K562 (cell line): Measurements from ENCODE around the gene TNK2. TPM values are rescaled to one million over a fixed set of nuclear protein-coding genes. Genes with fewer than 3 reads are reported as not detected.
A peak's percentile ranks its signal among the peaks of the same experiment; 100 is the strongest.

Source experiments
- ATAC-seq: fragments of 200-7000 bp; cut with Tn5 transposase; 3 replicates; pipeline ENCODE4 v1.9.1; 2020; ENCODE audit warnings: moderate library complexity
- BruUV-seq: library from RNA; stranded (reverse); fragments of 400-500 nt; replicated peaks from 2 replicates; lab custom pipeline; 2021; lab: Mats Ljungman, UMichigan
- CTCF ChIA-PET: fragments of 300-600 bp; formaldehyde crosslinking; extraction: SDS; loops from one replicate; lab custom pipeline; 2021; ENCODE audit warnings: low intra/inter-chr PET ratio; lab: Yijun Ruan, JAX
- POLR2A ChIA-PET: fragments of 300-600, 350-650 bp; sonication (Branson Sonifier 250); formaldehyde crosslinking; extraction: SDS; loops from one replicate; lab custom pipeline; 2021; ENCODE audit warnings: antibody characterized with exemption, inconsistent platforms; lab: Yijun Ruan, JAX
- DNase-seq, 4 experiments: peaks; one replicate each; pipeline versions ENCODE4 v3.0.0 to v3.0.0-alpha.2; 2011 to 2018; ENCODE audit warnings: low spot score in 3 of 4, mixed read lengths in 3 of 4; ENCODE audit errors: extremely low read depth in 1 of 4
- FAIRE-seq: peaks from 2 replicates; lab custom pipeline; 2011; peaks lifted over from hg19 to GRCh38; lab: Jason Lieb, UNC
- H2AFZ ChIP-seq: 2 replicates; pipeline ENCODE4 v1.6.0; 2011; ENCODE audit warnings: low read depth, low read length, control low read depth, inconsistent platforms
- H3K27ac ChIP-seq: fragments of 200-600 bp; 3 replicates; pipeline ENCODE4 v1.8.0; 2011; ENCODE audit warnings: low read depth, mild to moderate bottlenecking, control low read depth, inconsistent platforms, low read length, moderate library complexity, mixed read lengths; ENCODE audit errors: extremely low read depth
- H3K27me3 ChIP-seq, 2 experiments: fragments of 300-600 bp in 1 of 2; 2 replicates in 1 of 2; 3 replicates in 1 of 2; pipeline versions ENCODE4 v1.6.0 to v1.8.0; 2011; ENCODE audit warnings: inconsistent platforms in 2 of 2, low read length in 2 of 2, mild to moderate bottlenecking in 1 of 2, mixed read lengths in 1 of 2, moderate library complexity in 1 of 2; ENCODE audit not compliant: control insufficient read depth in 2 of 2, insufficient read depth in 2 of 2
- H3K36me3 ChIP-seq: fragments of 300-600 bp; 3 replicates; pipeline ENCODE4 v1.8.0; 2011; ENCODE audit warnings: mild to moderate bottlenecking, low read length, inconsistent platforms; ENCODE audit not compliant: control insufficient read depth, insufficient read depth
- H3K4me1 ChIP-seq, 2 experiments: fragments of 200-600 bp in 1 of 2; replicated peaks in 1 of 2; 2 replicates in 1 of 2; 3 replicates in 1 of 2; pipeline versions ENCODE4 v1.5.1 to v1.8.0; 2011; ENCODE audit warnings: inconsistent platforms in 2 of 2, low read length in 2 of 2, mild to moderate bottlenecking in 1 of 2, mixed read lengths in 1 of 2, moderate library complexity in 1 of 2; ENCODE audit not compliant: control insufficient read depth in 2 of 2, insufficient read depth in 2 of 2
- H3K4me2 ChIP-seq: 2 replicates; pipeline ENCODE4 v1.6.1; 2011; ENCODE audit warnings: low read length, control low read depth, inconsistent platforms, mixed read lengths; ENCODE audit not compliant: insufficient read depth
- H3K4me3 ChIP-seq: fragments of 200-600 bp; sonication (generic), shearing (Covaris generic); 2 replicates; pipeline ENCODE4 v1.5.1; 2016; ENCODE audit warnings: control low read depth, inconsistent platforms
- H3K79me2 ChIP-seq: fragments of 200-600 bp; 3 replicates; pipeline ENCODE4 v1.8.0; 2011; ENCODE audit warnings: low read length, inconsistent platforms; ENCODE audit not compliant: control insufficient read depth, insufficient read depth
- H3K9ac ChIP-seq, 2 experiments: 2 replicates each; pipeline versions ENCODE4 v1.6.0 to v1.6.1; 2011; ENCODE audit warnings: low read depth in 2 of 2, low read length in 2 of 2, control low read depth in 1 of 2, inconsistent platforms in 1 of 2, mild to moderate bottlenecking in 1 of 2, mixed read lengths in 1 of 2; ENCODE audit not compliant: insufficient read depth in 1 of 2
- H3K9me1 ChIP-seq: one replicate; pipeline ENCODE4 v1.6.0; 2011; ENCODE audit warnings: inconsistent platforms, mild to moderate bottlenecking, low read length, moderate library complexity; ENCODE audit not compliant: control insufficient read depth, insufficient read depth
- H3K9me3 ChIP-seq: replicated peaks from 2 replicates; pipeline ENCODE4 v1.5.1; 2011; ENCODE audit warnings: low read depth, low read length, inconsistent platforms; ENCODE audit not compliant: control insufficient read depth, insufficient read depth
- H4K20me1 ChIP-seq: replicated peaks from 2 replicates; pipeline ENCODE4 v1.6.1; 2011; ENCODE audit warnings: low read length, inconsistent platforms, mixed read lengths; ENCODE audit not compliant: control insufficient read depth, insufficient read depth
- BHLHE40 ChIP-seq: IDR thresholded peaks from 2 replicates; pipeline ENCODE4 v1.6.1; 2011; ENCODE audit warnings: low read length, improper control_type of control experiment
- CBFA2T2 ChIP-seq: fragments of 450-650 bp; conservative IDR thresholded peaks from 2 replicates; pipeline ENCODE4 v1.6.1; 2017; ENCODE audit warnings: mild to moderate bottlenecking
- HMG20A ChIP-seq: fragments of 450-650 bp; formaldehyde crosslinking; conservative IDR thresholded peaks from 2 replicates; pipeline ENCODE4 v1.4.0; 2020; ENCODE audit warnings: mild to moderate bottlenecking, mixed read lengths
- OTX1 ChIP-seq: fragments of 450-650 bp; formaldehyde crosslinking; IDR thresholded peaks from 2 replicates; pipeline ENCODE4 v1.4.0; 2022; ENCODE audit warnings: mild to moderate bottlenecking
- PML ChIP-seq: IDR thresholded peaks from 2 replicates; pipeline ENCODE4 v1.6.1; 2012; ENCODE audit warnings: low read length, inconsistent platforms
- RBFOX2 ChIP-seq: fragments of 200-400 bp; formaldehyde crosslinking; IDR thresholded peaks from 2 replicates; pipeline ENCODE4 v1.6.1; 2017; ENCODE audit warnings: low read depth, mild to moderate bottlenecking, low read length, moderate library complexity
- ZEB2 ChIP-seq: fragments of 450-650 bp; IDR thresholded peaks from 2 replicates; pipeline ENCODE4 v1.6.1; 2016
- ZNF830 ChIP-seq: fragments of 250-450 bp; sonication (Bioruptor Pico); IDR thresholded peaks from 2 replicates; pipeline ENCODE4 v1.5.0; 2021; ENCODE audit warnings: mild to moderate bottlenecking
- WGBS: fragments of 100-300 bp; shearing (Covaris generic); methylation state at CpG from one replicate; pipeline ENCODE4 v1.1.6; 2016; ENCODE audit warnings: low coverage, mixed read lengths; ENCODE audit not compliant: insufficient coverage; ENCODE audit errors: missing lambda C conversion rate; 5-methylcytosine and 5-hydroxymethylcytosine counted together
- in situ Hi-C: fragments of 300-500 bp; cut with MboI; formaldehyde crosslinking; loops from 4 replicates; pipeline ENCODE4 v1.15.0; 2018; ENCODE audit warnings: inconsistent platforms, mixed read lengths
- intact Hi-C: fragments of 100-400 bp; cut with micrococcal nuclease; formaldehyde crosslinking; loops from 2 replicates; pipeline ENCODE4 v1.14.2; 2022
- polyA plus RNA-seq, 8 experiments: library from polyadenylated mRNA; depleted of rRNA in 4 of 8; stranded (reverse) in 5 of 8; unstranded in 3 of 8; fragments of >200 nt; fragmentation: Nextera tagmentation in 2 of 8; fragmentation: Illumina TruSeq in 1 of 8; extraction: Ambion mirVana in 2 of 8; extraction: Trizol in 1 of 8; gene quantifications; 2 replicates each; pipeline versions ENCODE4 v1.2.1 to v1.2.3, GENCODE V29; 2011 to 2014; ENCODE audit warnings: inconsistent platforms in 1 of 8, missing spikeins in 1 of 8
- total RNA-seq, 7 experiments: library from RNA; depleted of rRNA in 6 of 7; stranded (reverse); fragments of >200 nt in 6 of 7; fragmentation: Illumina TruSeq in 2 of 7; extraction: Trizol in 2 of 7; gene quantifications; 2 replicates each; pipeline versions ENCODE4 v1.2.1 to v1.2.3, GENCODE V29; 2011 to 2021; ENCODE audit warnings: low replicate concordance in 1 of 7
- TF ChIP-seq, protein P1 (sequence below): fragments of 250-450 bp; sonication (Bioruptor Pico); IDR thresholded peaks from 2 replicates; pipeline ENCODE4 v1.5.0; 2022; ENCODE audit warnings: mild to moderate bottlenecking

The TNK2 gene
- total and polyA plus RNA-seq, 9 of the 15 experiments (the other 6 are each of a cell fraction or from before 2014, with no cell fraction given) = 0.03 to 33.8 (median 6.5) TPM

DNA sequence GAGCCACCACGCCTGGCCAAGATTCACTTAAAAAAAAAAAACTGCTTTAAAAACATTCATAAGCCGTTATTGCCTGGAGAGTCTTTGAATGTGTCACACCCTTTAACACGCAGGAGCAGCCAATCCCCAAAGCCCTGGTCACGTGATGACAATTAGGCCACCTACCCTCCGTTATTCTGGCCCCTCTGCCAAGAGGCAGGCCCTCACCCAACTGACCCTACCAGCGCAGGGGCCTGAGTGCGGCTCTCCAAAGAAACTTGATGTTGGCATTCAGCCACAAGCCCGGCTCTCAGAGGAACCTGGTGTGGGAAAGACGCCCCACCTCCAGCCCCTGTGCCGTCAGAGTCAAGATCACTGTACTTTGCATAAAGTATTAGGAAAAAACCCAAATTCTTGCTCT is 85.1 kb downstream of the TNK2 start (continued):
- TF ChIP-seq BHLHE40 (peak; percentile 59), ZNF830 (CRISPR knock-in tag) (no peak), CBFA2T2 (peak; percentile 61), HMG20A (CRISPR knock-in tag) (no peak)

DNA sequence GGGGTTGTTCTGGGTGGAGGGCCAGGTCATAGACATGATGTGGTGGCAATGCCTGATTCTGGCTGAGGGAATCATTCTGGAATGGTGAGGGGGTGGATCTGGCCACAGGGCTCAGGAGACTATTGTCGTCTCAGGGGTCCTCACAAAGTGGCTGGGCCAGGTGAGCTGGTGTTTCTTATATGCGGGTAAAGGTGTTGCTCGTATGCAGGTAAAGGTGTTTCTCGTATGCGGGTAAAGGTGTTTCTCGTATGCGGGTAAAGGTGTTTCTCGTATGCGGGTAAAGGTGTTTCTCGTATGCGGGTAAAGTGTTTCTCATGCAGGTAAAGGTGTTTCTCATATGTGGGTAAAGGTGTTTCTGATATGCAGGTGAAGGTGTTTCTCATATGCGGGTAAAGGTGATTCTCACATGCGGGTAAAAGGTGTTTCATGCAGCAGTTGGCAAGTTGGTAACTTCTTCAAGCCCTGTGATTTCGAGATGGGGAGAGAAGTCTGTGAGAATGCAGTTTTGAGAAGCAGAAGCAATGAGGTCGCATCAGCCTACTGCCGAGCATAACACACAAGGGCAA is 86.1 kb downstream of the TNK2 start:
- Histone ChIP-seq H3K9ac (no peak overlapping the region), H3K79me2 (no peaks in the 10 kb centered on the region), H3K4me2 (no peak overlapping the region), H4K20me1 (no peaks in the 10 kb centered on the region), H3K36me3 (no peaks in the 10 kb centered on the region), H3K4me3 (no peak overlapping the region), H3K9me3 (no peaks in the 10 kb centered on the region), H3K27me3 (peaks cover 9 to 33% of the 10 kb centered on the region in 2 experiments), H3K27ac (no peak overlapping the region), H3K4me1 (peaks cover 0 to 37% of the 10 kb centered on the region in 2 experiments; a peak in 2 of 5 replicates), H2AFZ (no peak overlapping the region), H3K9me1 (peaks cover 2% of the 10 kb centered on the region)
- BruUV-seq = no TSS peak
- ChIA-PET POLR2A (interaction anchor here (0.9 to 1.7 kb wide), 3 partner anchors 9 to 12 kb away, joined by 3 to 8 read pairs (median 5); no protein-coding TSS in a partner anchor), CTCF (no interaction called here)
- WGBS = 61% methylated on average over 16 of the region's 16 CpGs
- ATAC-seq = no peak
- FAIRE-seq = peak; percentile 19
- TF ChIP-seq, protein P1, sequence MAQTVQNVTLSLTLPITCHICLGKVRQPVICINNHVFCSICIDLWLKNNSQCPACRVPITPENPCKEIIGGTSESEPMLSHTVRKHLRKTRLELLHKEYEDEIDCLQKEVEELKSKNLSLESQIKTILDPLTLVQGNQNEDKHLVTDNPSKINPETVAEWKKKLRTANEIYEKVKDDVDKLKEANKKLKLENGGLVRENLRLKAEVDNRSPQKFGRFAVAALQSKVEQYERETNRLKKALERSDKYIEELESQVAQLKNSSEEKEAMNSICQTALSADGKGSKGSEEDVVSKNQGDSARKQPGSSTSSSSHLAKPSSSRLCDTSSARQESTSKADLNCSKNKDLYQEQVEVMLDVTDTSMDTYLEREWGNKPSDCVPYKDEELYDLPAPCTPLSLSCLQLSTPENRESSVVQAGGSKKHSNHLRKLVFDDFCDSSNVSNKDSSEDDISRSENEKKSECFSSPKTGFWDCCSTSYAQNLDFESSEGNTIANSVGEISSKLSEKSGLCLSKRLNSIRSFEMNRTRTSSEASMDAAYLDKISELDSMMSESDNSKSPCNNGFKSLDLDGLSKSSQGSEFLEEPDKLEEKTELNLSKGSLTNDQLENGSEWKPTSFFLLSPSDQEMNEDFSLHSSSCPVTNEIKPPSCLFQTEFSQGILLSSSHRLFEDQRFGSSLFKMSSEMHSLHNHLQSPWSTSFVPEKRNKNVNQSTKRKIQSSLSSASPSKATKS (CRISPR knock-in tag) = no peak
- TF ChIP-seq PML = no peak
- TF ChIP-seq ZEB2 = 0 out of 2 replicates have a peak, but pooled peaks have one; percentile 50
- TF ChIP-seq OTX1 (CRISPR knock-in tag) = no peak
- no peak for TF ChIP-seq RBFOX2
- in situ Hi-C loops (no loop called here), intact Hi-C loops (no loop called here)
- no peak for DNase-seq
